SU-DHL-6 (cell line): ENCODE results near the gene BRSK1.

Source experiments
- H2AFZ ChIP-seq: fragments of 200-600 bp; sonication (generic); 2 replicates; pipeline ENCODE4 v1.6.1; 2014; ENCODE audit warnings: low read depth, mild to moderate bottlenecking, moderate library complexity, mixed read lengths, antibody characterized with exemption, low read length; ENCODE audit not compliant: severe bottlenecking
- H3F3A ChIP-seq: fragments of 200-600 bp; shearing (Covaris generic); 2 replicates; pipeline ENCODE4 v1.6.0; 2016; ENCODE audit warnings: antibody characterized with exemption, mild to moderate bottlenecking; ENCODE audit not compliant: insufficient read depth
- H3K27ac ChIP-seq: fragments of 200-600 bp; sonication (generic); 2 replicates; pipeline ENCODE4 v1.5.1; 2016; ENCODE audit warnings: low read depth, mild to moderate bottlenecking, low read length, moderate library complexity, mixed read lengths
- H3K27me3 ChIP-seq: fragments of 200-600 bp; sonication (generic), shearing (Covaris generic); 2 replicates; pipeline ENCODE4 v1.6.0; 2014; ENCODE audit warnings: mild to moderate bottlenecking, low read length
- H3K36me3 ChIP-seq: fragments of 200-600 bp; sonication (generic); 2 replicates; pipeline ENCODE4 v1.6.1; 2014; ENCODE audit warnings: mild to moderate bottlenecking, low read length, mixed read lengths
- H3K4me2 ChIP-seq: fragments of 300-600, 200-600 bp; shearing (Covaris generic), sonication (generic); 2 replicates; pipeline ENCODE4 v1.6.0; 2014; ENCODE audit warnings: low read length, low read depth, mild to moderate bottlenecking; ENCODE audit not compliant: poor library complexity, severe bottlenecking
- H3K4me3 ChIP-seq: fragments of 200-600 bp; sonication (generic); 2 replicates; pipeline ENCODE4 v1.5.1; 2014; ENCODE audit warnings: antibody characterized with exemption, low read length, mild to moderate bottlenecking, mixed read lengths; ENCODE audit not compliant: insufficient read depth, poor library complexity, severe bottlenecking
- H3K79me2 ChIP-seq: fragments of 200-600 bp; sonication (generic); 2 replicates; pipeline ENCODE4 v1.6.1; 2014; ENCODE audit warnings: mild to moderate bottlenecking, low read length, moderate library complexity; ENCODE audit not compliant: insufficient read depth
- H3K9ac ChIP-seq: fragments of 200-600 bp; sonication (generic); 2 replicates; pipeline ENCODE4 v1.7.0; 2014; ENCODE audit warnings: mild to moderate bottlenecking, low read length
- H3K9me2 ChIP-seq: fragments of 200-600 bp; sonication (generic); replicated peaks from 2 replicates; pipeline ENCODE4 v1.6.1; 2014; ENCODE audit warnings: low read length; ENCODE audit not compliant: insufficient read depth
- H3K9me3 ChIP-seq: fragments of 200-600 bp; sonication (generic); 2 replicates; pipeline ENCODE4 v1.6.1; 2014; ENCODE audit warnings: low read length, mixed read lengths; ENCODE audit not compliant: insufficient read depth
- H4K20me1 ChIP-seq: fragments of 200-600 bp; sonication (generic); 2 replicates; pipeline ENCODE4 v1.6.1; 2014; ENCODE audit warnings: low read depth, mild to moderate bottlenecking, antibody characterized with exemption, low read length, moderate library complexity, mixed read lengths
- EZH2phosphoT487 ChIP-seq: fragments of 200-600 bp; sonication (generic), shearing (Covaris generic); conservative IDR thresholded peaks from 2 replicates; pipeline ENCODE4 v1.6.1; 2018; ENCODE audit warnings: mild to moderate bottlenecking, antibody characterized with exemption, low read length, moderate library complexity, mixed read lengths
- TF ChIP-seq, protein P1 (sequence below): fragments of 200-600 bp; sonication (generic); IDR thresholded peaks from one replicate; pipeline ENCODE4 v1.5.1; 2017; ENCODE audit warnings: antibody characterized with exemption, mild to moderate bottlenecking, low read length, moderate library complexity; ENCODE audit not compliant: insufficient read depth, poor library complexity, severe bottlenecking

Gene BRSK1

DNA sequence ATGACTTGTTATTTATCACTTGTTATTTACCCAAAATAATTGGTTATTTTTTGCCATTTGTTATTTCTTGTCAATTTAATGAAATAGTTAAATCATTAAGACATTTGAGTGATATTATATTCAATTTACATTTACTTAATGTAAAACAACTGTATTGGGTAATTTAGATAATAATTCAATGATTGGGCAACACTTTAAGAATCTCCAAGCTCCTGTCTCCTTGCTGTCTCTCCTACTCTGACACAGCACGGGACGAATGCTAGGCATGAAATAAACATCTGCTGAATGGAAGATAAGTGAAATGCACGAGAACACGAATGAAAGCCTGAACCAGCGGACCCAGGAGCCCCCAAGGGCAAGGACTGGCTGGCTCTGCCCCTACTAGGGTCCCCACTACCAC lies 19.3 kb upstream of the BRSK1 start:
- H3K9me3 ChIP-seq: no peaks in the 10 kb centered on the region; the same call in 1 of the 2 replicates
- no peak overlapping the region for H3K27ac ChIP-seq
- H3K79me2 ChIP-seq: no peaks in the 10 kb centered on the region
- H3K9ac ChIP-seq: no peak overlapping the region
- H3F3A ChIP-seq: peaks cover 17% of the 10 kb centered on the region
- H3K4me3 ChIP-seq: no peak overlapping the region
- H2AFZ ChIP-seq: no peak overlapping the region
- no peaks in the 10 kb centered on the region for H3K9me2 ChIP-seq
- no peaks in the 10 kb centered on the region for H4K20me1 ChIP-seq
- TF ChIP-seq, protein P1, sequence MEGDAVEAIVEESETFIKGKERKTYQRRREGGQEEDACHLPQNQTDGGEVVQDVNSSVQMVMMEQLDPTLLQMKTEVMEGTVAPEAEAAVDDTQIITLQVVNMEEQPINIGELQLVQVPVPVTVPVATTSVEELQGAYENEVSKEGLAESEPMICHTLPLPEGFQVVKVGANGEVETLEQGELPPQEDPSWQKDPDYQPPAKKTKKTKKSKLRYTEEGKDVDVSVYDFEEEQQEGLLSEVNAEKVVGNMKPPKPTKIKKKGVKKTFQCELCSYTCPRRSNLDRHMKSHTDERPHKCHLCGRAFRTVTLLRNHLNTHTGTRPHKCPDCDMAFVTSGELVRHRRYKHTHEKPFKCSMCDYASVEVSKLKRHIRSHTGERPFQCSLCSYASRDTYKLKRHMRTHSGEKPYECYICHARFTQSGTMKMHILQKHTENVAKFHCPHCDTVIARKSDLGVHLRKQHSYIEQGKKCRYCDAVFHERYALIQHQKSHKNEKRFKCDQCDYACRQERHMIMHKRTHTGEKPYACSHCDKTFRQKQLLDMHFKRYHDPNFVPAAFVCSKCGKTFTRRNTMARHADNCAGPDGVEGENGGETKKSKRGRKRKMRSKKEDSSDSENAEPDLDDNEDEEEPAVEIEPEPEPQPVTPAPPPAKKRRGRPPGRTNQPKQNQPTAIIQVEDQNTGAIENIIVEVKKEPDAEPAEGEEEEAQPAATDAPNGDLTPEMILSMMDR: no peak
- TF ChIP-seq EZH2phosphoT487: no peak
- H3K36me3 ChIP-seq: no peaks in the 10 kb centered on the region
- no peaks in the 10 kb centered on the region for H3K27me3 ChIP-seq
- H3K4me2 ChIP-seq: no peak overlapping the region

DNA sequence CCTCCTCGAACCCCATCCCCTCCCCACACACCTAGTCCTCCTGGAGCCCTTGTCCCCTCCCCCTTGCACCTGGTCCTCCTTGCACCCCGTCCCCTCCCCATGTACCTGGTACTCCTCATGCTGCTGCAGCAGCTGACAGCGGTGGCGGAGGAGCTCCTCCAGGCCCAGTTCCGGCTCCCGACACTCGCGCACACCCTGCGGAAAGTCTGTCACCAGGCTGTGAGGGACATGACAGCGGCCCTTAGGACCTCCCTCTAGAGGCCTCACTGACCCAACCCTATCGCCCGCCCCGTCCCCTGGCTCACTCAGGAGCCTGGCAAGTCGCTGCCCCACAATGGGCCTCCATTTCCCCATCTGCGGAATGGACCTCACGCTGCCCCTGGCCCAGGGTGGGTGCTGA lies 18.6 kb upstream of the BRSK1 start:
- no peak overlapping the region for H2AFZ ChIP-seq
- no peak overlapping the region for H3K4me2 ChIP-seq
- no peak overlapping the region for H3K9ac ChIP-seq
- H3K4me3 ChIP-seq: no peak overlapping the region
- H3K27me3 ChIP-seq: no peaks in the 10 kb centered on the region
- H3K27ac ChIP-seq: no peak overlapping the region
- no peaks in the 10 kb centered on the region for H4K20me1 ChIP-seq
- H3K79me2 ChIP-seq: no peaks in the 10 kb centered on the region
- peaks cover 13% of the 10 kb centered on the region for H3F3A ChIP-seq
- H3K9me2 ChIP-seq: no peaks in the 10 kb centered on the region
- TF ChIP-seq, protein P1: no peak
- no peak for TF ChIP-seq EZH2phosphoT487
- no peaks in the 10 kb centered on the region; the same call in 1 of the 2 replicates for H3K9me3 ChIP-seq
- no peaks in the 10 kb centered on the region for H3K36me3 ChIP-seq

DNA sequence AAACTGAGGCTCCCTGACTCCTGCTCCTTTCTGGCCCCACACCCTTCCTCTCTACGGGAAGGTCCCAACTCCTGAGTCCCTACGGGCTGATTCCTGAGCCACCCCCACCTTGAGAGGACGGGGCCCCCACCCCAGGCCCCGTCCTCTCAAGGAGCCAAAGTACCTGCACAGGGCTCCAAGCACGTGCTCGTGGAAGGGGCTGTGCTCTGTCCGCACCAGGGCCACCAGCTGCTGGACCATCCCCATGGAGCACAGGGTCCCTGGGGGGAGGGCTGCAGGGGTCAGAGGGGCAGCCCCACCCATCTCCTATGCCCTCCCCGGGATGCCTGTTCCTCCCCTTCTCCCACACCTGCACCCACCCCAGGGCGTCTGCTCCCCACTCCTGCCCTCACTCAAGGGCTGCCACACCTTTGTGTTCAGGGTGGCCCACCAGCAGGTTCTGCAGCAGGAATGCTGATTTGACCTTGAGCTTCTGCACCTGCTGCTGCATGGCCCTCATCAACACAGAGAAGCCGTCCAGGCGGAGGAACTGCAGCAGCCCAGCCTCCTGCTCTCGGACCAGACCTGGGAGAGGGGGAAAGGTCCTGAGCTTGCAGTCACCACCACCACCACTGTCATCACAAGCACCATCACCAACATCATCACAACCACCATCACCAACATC lies 17.9 kb upstream of the BRSK1 start:
- H3K4me3 ChIP-seq: no peak overlapping the region

More for the DNA sequence above, 17.9 kb upstream of the BRSK1 start:
- Histone ChIP-seq H3K4me2 (no peak overlapping the region), H3K79me2 (no peaks in the 10 kb centered on the region), H3K9ac (no peak overlapping the region), H3K36me3 (no peaks in the 10 kb centered on the region), H3K9me3 (no peaks in the 10 kb centered on the region; the same call in 1 of the 2 replicates), H3K27ac (no peak overlapping the region), H3K27me3 (no peaks in the 10 kb centered on the region), H2AFZ (no peak overlapping the region), H4K20me1 (no peaks in the 10 kb centered on the region), H3K9me2 (no peaks in the 10 kb centered on the region), H3F3A (peaks cover 9% of the 10 kb centered on the region)
- TF ChIP-seq, protein P1: no peak
- TF ChIP-seq EZH2phosphoT487: no peak
